Islet precursor cell (in vitro differentiated cells): ENCODE data around the gene IHH.

Source experiments
- DNase-seq: peaks from one replicate; pipeline ENCODE4 v3.0.0-alpha.2; 2018

The IHH gene

GRCh38 chr2:219018286-219018685, 42.4 kb downstream of the IHH start:
- no peak for DNase-seq

GRCh38 chr2:219017201-219017931, 43.4 kb downstream of the IHH start:
- DNase-seq: no peak

GRCh38 chr2:219016721-219017120, 44.0 kb downstream of the IHH start:
- DNase-seq: no peak

GRCh38 chr2:219010873-219011272, 49.8 kb downstream of the IHH start:
- no peak for DNase-seq

GRCh38 chr2:219010162-219010756, 50.5 kb downstream of the IHH start:
- no peak for DNase-seq

GRCh38 chr2:219009294-219009693, 51.4 kb downstream of the IHH start:
- no peak for DNase-seq
